HCT116 (cell line): ENCODE data around the gene ZBTB26. TPM values are rescaled to one million over a fixed set of nuclear protein-coding genes. Genes with fewer than 3 reads are reported as not detected.

ENCODE experiments used
- ATAC-seq: fragments of 200-7000 bp; cut with Tn5 transposase; 2 replicates; pipeline ENCODE4 v1.9.1; 2020; ENCODE audit warnings: mild to moderate bottlenecking, moderate library complexity
- BruUV-seq: library from RNA; stranded (reverse); fragments of 400-500 nt; replicated peaks from 2 replicates; lab custom pipeline; 2021; lab: Mats Ljungman, UMichigan
- CTCF ChIA-PET: fragments of 300-600 bp; sonication (Branson Sonifier 250); formaldehyde crosslinking; loops from one replicate; lab custom pipeline; 2021; ENCODE audit warnings: antibody characterized with exemption; lab: Charles Lee
- POLR2A ChIA-PET: fragments of 300-600, 350-600 bp; sonication (Branson Sonifier 250); formaldehyde crosslinking; loops from one replicate; lab custom pipeline; 2021; ENCODE audit warnings: antibody characterized with exemption; lab: Charles Lee
- RAD21 ChIA-PET, 2 experiments: fragments of 300-600 bp; sonication (Branson Sonifier 250); formaldehyde crosslinking; loops; one replicate each; lab custom pipeline; 2023; ENCODE audit warnings: low total read pairs in 2 of 2; ENCODE audit not compliant: uncharacterized antibody in 2 of 2, unreplicated experiment in 2 of 2, low non-redundant PET in 1 of 2; lab: Charles Lee
- DNase-seq: peaks from one replicate; pipeline ENCODE4 v3.0.0-alpha.2; 2010; ENCODE audit warnings: low read depth, low spot score
- H2AFZ ChIP-seq: fragments of 200-600 bp; shearing (Covaris generic), sonication (generic); 2 replicates; pipeline ENCODE4 v1.6.1; 2017; ENCODE audit warnings: low read depth, mixed run types, mixed read lengths, antibody characterized with exemption, low read length; ENCODE audit not compliant: poor library complexity, severe bottlenecking
- H3K27ac ChIP-seq: 2 replicates; pipeline ENCODE4 v1.5.1; 2012; ENCODE audit warnings: low read depth, low read length
- H3K27me3 ChIP-seq: fragments of 200-600 bp; sonication (generic); 2 replicates; pipeline ENCODE4 v1.6.1; 2016; ENCODE audit warnings: mixed run types, low read length, mixed read lengths; ENCODE audit not compliant: insufficient read depth
- H3K36me3 ChIP-seq, 2 experiments: fragments of 200-500 bp in 1 of 2; fragments of 200-600 bp in 1 of 2; sonication (Bioruptor generic) in 1 of 2; sonication (generic) in 1 of 2; 2 replicates each; pipeline versions ENCODE4 v1.5.1 to v1.6.1; 2014 to 2016; ENCODE audit warnings: low read length in 2 of 2, inconsistent platforms in 1 of 2, mixed read lengths in 1 of 2, mixed run types in 1 of 2; ENCODE audit not compliant: insufficient read depth in 2 of 2, control insufficient read depth in 1 of 2
- H3K4me1 ChIP-seq, 2 experiments: fragments of 200-600 bp in 1 of 2; sonication (generic) in 1 of 2; 2 replicates each; pipeline versions ENCODE4 v1.5.1 to v1.6.1; 2012 to 2017; ENCODE audit warnings: low read length in 2 of 2, inconsistent platforms in 1 of 2, mild to moderate bottlenecking in 1 of 2, mixed read lengths in 1 of 2, mixed run types in 1 of 2, moderate library complexity in 1 of 2; ENCODE audit not compliant: insufficient read depth in 2 of 2, control insufficient read depth in 1 of 2
- H3K4me2 ChIP-seq: fragments of 200-600 bp; sonication (generic); 2 replicates; pipeline ENCODE4 v1.6.1; 2017; ENCODE audit warnings: mixed run types, low read length, mixed read lengths
- H3K4me3 ChIP-seq, 2 experiments: fragments of 200-600 bp in 1 of 2; sonication (generic) in 1 of 2; replicated peaks in 1 of 2; 2 replicates each; pipeline ENCODE4 v1.5.1; 2011 to 2016; ENCODE audit warnings: low read length in 2 of 2, control low read depth in 1 of 2, low read depth in 1 of 2, mild to moderate bottlenecking in 1 of 2, mixed read lengths in 1 of 2, mixed run types in 1 of 2
- H3K79me2 ChIP-seq: fragments of 200-600 bp; sonication (generic); 2 replicates; pipeline ENCODE4 v1.6.1; 2017; ENCODE audit warnings: mild to moderate bottlenecking, mixed run types, low read length, moderate library complexity, mixed read lengths; ENCODE audit not compliant: insufficient read depth
- H3K9ac ChIP-seq: fragments of 200-600 bp; sonication (generic); 2 replicates; pipeline ENCODE4 v1.6.1; 2016; ENCODE audit warnings: low read length, mixed read lengths
- H3K9me2 ChIP-seq: fragments of 200-600 bp; sonication (generic), shearing (Covaris generic); 2 replicates; pipeline ENCODE4 v1.6.1; 2017; ENCODE audit warnings: mixed run types, mild to moderate bottlenecking, moderate library complexity; ENCODE audit not compliant: insufficient read depth
- H3K9me3 ChIP-seq, 2 experiments: fragments of 200-500 bp in 1 of 2; fragments of 200-600 bp in 1 of 2; sonication (Bioruptor generic) in 1 of 2; sonication (generic) in 1 of 2; 2 replicates each; pipeline ENCODE4 v1.6.1; 2014 to 2017; ENCODE audit warnings: low read length in 2 of 2, mixed read lengths in 2 of 2, inconsistent platforms in 1 of 2, low read depth in 1 of 2, mild to moderate bottlenecking in 1 of 2, mixed run types in 1 of 2, moderate library complexity in 1 of 2; ENCODE audit not compliant: control insufficient read depth in 1 of 2, insufficient read depth in 1 of 2
- H4K20me1 ChIP-seq: fragments of 200-600 bp; sonication (generic), shearing (Covaris generic); 2 replicates; pipeline ENCODE4 v1.6.1; 2017; ENCODE audit warnings: mixed run types, mild to moderate bottlenecking, moderate library complexity; ENCODE audit not compliant: insufficient read depth
- ATF3 ChIP-seq: IDR thresholded peaks from 2 replicates; pipeline ENCODE4 v1.6.1; 2012
- CBX3 ChIP-seq: IDR thresholded peaks from 2 replicates; pipeline ENCODE4 v1.6.1; 2012; ENCODE audit warnings: low read depth
- EGR1 ChIP-seq: IDR thresholded peaks from 2 replicates; pipeline ENCODE4 v1.6.1; 2012; ENCODE audit warnings: low read depth
- ELF1 ChIP-seq: IDR thresholded peaks from 2 replicates; pipeline ENCODE4 v1.6.1; 2012; ENCODE audit warnings: low read depth, borderline replicate concordance
- MAX ChIP-seq: IDR thresholded peaks from 2 replicates; pipeline ENCODE4 v1.6.1; 2012
- RAD21 ChIP-seq: IDR thresholded peaks from 2 replicates; pipeline ENCODE4 v1.6.1; 2012; ENCODE audit warnings: low read depth, mild to moderate bottlenecking
- SIN3A ChIP-seq: IDR thresholded peaks from 2 replicates; pipeline ENCODE4 v1.6.1; 2012; ENCODE audit warnings: low read depth
- SP1 ChIP-seq: IDR thresholded peaks from 2 replicates; pipeline ENCODE4 v1.6.1; 2012; ENCODE audit warnings: low read depth
- ZBTB33 ChIP-seq: IDR thresholded peaks from 2 replicates; pipeline ENCODE4 v1.6.1; 2011; ENCODE audit warnings: mild to moderate bottlenecking, low read length, moderate library complexity; ENCODE audit not compliant: insufficient replicate concordance; ENCODE audit errors: extremely low read depth
- ZFX ChIP-seq: fragments of 450-650 bp; IDR thresholded peaks from 2 replicates; pipeline ENCODE4 v1.6.1; 2017
- intact Hi-C: fragments of 100-400 bp; cut with micrococcal nuclease; formaldehyde crosslinking; loops from 2 replicates; pipeline ENCODE4 v1.10.0; 2022
- total RNA-seq: library from RNA; stranded (reverse); gene quantifications from one replicate; pipeline ENCODE4 v1.2.1, GENCODE V29; 2021; ENCODE audit not compliant: unreplicated experiment

The ZBTB26 gene
- total RNA-seq, 1 experiment from 2014 or later = 5.5 TPM

- Histone ChIP-seq H3K79me2 (peaks cover 62% of the 10 kb centered on the region), H3K9me2 (0 out of 2 replicates have a peak, but pooled peaks cover 3% of the 10 kb centered on the region), H2AFZ (no peak overlapping the region), H3K9ac (no peak overlapping the region), H3K27ac (no peak overlapping the region), H3K9me3 (no peaks in the 10 kb centered on the region), H3K4me3 (no peak overlapping the region), H3K4me1 (peaks cover 2 to 16% of the 10 kb centered on the region in 2 experiments; a peak in 2 of 4 replicates), H4K20me1 (no peaks in the 10 kb centered on the region), H3K4me2 (no peak overlapping the region), H3K36me3 (peaks cover 4 to 10% of the 10 kb centered on the region in 2 experiments; a peak in 2 of 4 replicates), H3K27me3 (no peaks in the 10 kb centered on the region)
- ATAC-seq (no peak), DNase-seq (no peak)
- ChIA-PET RAD21 (no interaction called here), POLR2A (no interaction called here), CTCF (no interaction called here)
- no peak for TF ChIP-seq ZBTB33
- no peak for TF ChIP-seq ELF1
- no peak for TF ChIP-seq RAD21
- TF ChIP-seq ZFX = no peak
- TF ChIP-seq ATF3 = no peak
- no peak for TF ChIP-seq CBX3
- no peak for TF ChIP-seq EGR1
- no peak for TF ChIP-seq MAX
- no peak for TF ChIP-seq SIN3A
- TF ChIP-seq SP1 = no peak
- no TSS peak for BruUV-seq
- intact Hi-C loops = no loop called here
Observed at GRCh38 chr9:122936464-122936863, 5.2 kb upstream of the ZBTB26 start.
